Smooth muscle cell (in vitro differentiated cells): ENCODE data around the gene BAG5. TPM values are rescaled to one million over a fixed set of nuclear protein-coding genes. Genes with fewer than 3 reads are reported as not detected.

Experiments used
- DNase-seq: peaks from one replicate; lab custom pipeline; 2025; ENCODE audit not compliant: unreplicated experiment; lab: John Stamatoyannopoulos, UW
- H2AFZ ChIP-seq: fragments of 200-600 bp; sonication (generic); 2 replicates; pipeline ENCODE4 v1.6.0; 2016; ENCODE audit warnings: antibody characterized with exemption, low read depth, mild to moderate bottlenecking
- H3F3A ChIP-seq: fragments of 200-600 bp; sonication (generic); 2 replicates; pipeline ENCODE4 v1.6.0; 2017; ENCODE audit warnings: antibody characterized with exemption, low read depth
- H3K27ac ChIP-seq: fragments of 200-600 bp; sonication (generic); 2 replicates; pipeline ENCODE4 v1.5.1; 2016; ENCODE audit warnings: low read depth, mild to moderate bottlenecking
- H3K27me3 ChIP-seq: fragments of 200-600 bp; sonication (generic); 2 replicates; pipeline ENCODE4 v1.6.1; 2016; ENCODE audit warnings: low read depth, mild to moderate bottlenecking
- H3K36me3 ChIP-seq: fragments of 200-600 bp; sonication (generic); 2 replicates; pipeline ENCODE4 v1.5.1; 2016; ENCODE audit warnings: low read depth
- H3K4me1 ChIP-seq: fragments of 200-600 bp; sonication (generic); 2 replicates; pipeline ENCODE4 v1.5.1; 2016; ENCODE audit warnings: low read depth
- H3K4me2 ChIP-seq: fragments of 200-600 bp; sonication (generic); 2 replicates; pipeline ENCODE4 v1.6.0; 2016; ENCODE audit warnings: mild to moderate bottlenecking
- H3K4me3 ChIP-seq: fragments of 200-600 bp; sonication (generic); 2 replicates; pipeline ENCODE4 v1.5.1; 2016; ENCODE audit warnings: mild to moderate bottlenecking
- H3K79me2 ChIP-seq: fragments of 200-600 bp; sonication (generic); 2 replicates; pipeline ENCODE4 v1.6.0; 2016; ENCODE audit warnings: low read depth, mild to moderate bottlenecking
- H3K9ac ChIP-seq: fragments of 200-600 bp; sonication (generic); 2 replicates; pipeline ENCODE4 v1.6.0; 2016; ENCODE audit warnings: low read depth
- H3K9me3 ChIP-seq: fragments of 200-600 bp; sonication (generic); replicated peaks from 2 replicates; pipeline ENCODE4 v1.5.1; 2016; ENCODE audit warnings: low read depth
- H4K20me1 ChIP-seq: fragments of 200-600 bp; sonication (generic); 2 replicates; pipeline ENCODE4 v1.6.0; 2016; ENCODE audit warnings: low read depth
- CTCF ChIP-seq: fragments of 200-600 bp; sonication (generic); IDR thresholded peaks from 2 replicates; pipeline ENCODE4 v1.5.1; 2017; ENCODE audit warnings: borderline replicate concordance, mild to moderate bottlenecking, antibody characterized with exemption; ENCODE audit not compliant: insufficient read depth, poor library complexity, severe bottlenecking
- WGBS: methylation state at CpG from one replicate; pipeline ENCODE4 v1.1.7; 2016; ENCODE audit warnings: low lambda C conversion rate; 5-methylcytosine and 5-hydroxymethylcytosine counted together
- polyA plus RNA-seq: library from polyadenylated mRNA; unstranded; fragments of >200 nt; fragmentation: Nextera tagmentation; extraction: Ambion mirVana; gene quantifications from 2 replicates; pipeline ENCODE4 v1.2.1, GENCODE V29; 2016
- total RNA-seq: library from RNA; depleted of rRNA; stranded (reverse); fragments of >200 nt; gene quantifications from 2 replicates; pipeline ENCODE4 v1.2.3, GENCODE V29; 2014

Gene BAG5
- total and polyA plus RNA-seq, 2 experiments from 2014 or later = 13.4 to 31.1 TPM

GRCh38 chr14:103530390-103530789 is 32.1 kb downstream of the BAG5 start:
- H3K4me1 ChIP-seq = peaks cover 13% of the 10 kb centered on the region
- WGBS = 76% methylated on average over 7 of the region's 7 CpGs
- H3K27me3 ChIP-seq = no peaks in the 10 kb centered on the region
- H3K79me2 ChIP-seq = peaks cover 13% of the 10 kb centered on the region
- no peak overlapping the region for H3K27ac ChIP-seq
- H3F3A ChIP-seq = no peaks in the 10 kb centered on the region
- H3K4me3 ChIP-seq = no peak overlapping the region
- peak overlapping the region; percentile 99 for H3K4me2 ChIP-seq
- DNase-seq = no peak
- H2AFZ ChIP-seq = no peak overlapping the region
- no peak for TF ChIP-seq CTCF
- H3K9ac ChIP-seq = no peak overlapping the region
- H3K36me3 ChIP-seq = no peaks in the 10 kb centered on the region
- peaks cover 26% of the 10 kb centered on the region for H4K20me1 ChIP-seq
- no peaks in the 10 kb centered on the region for H3K9me3 ChIP-seq

- Histone ChIP-seq H3K27ac (no peak overlapping the region), H3K9me3 (no peaks in the 10 kb centered on the region), H3K79me2 (peaks cover 13% of the 10 kb centered on the region), H4K20me1 (peaks cover 26% of the 10 kb centered on the region), H3F3A (no peaks in the 10 kb centered on the region), H3K4me3 (peak overlapping the region; percentile 85), H3K4me2 (peak overlapping the region; percentile 99), H2AFZ (no peak overlapping the region), H3K27me3 (no peaks in the 10 kb centered on the region), H3K36me3 (no peaks in the 10 kb centered on the region), H3K9ac (peak overlapping the region; percentile 81), H3K4me1 (peaks cover 13% of the 10 kb centered on the region)
- no peak for DNase-seq
- TF ChIP-seq CTCF = no peak
- 57% methylated on average over 42 of the region's 42 CpGs for WGBS
Observed at GRCh38 chr14:103529383-103530365, 32.8 kb downstream of the BAG5 start.

GRCh38 chr14:103528587-103529382 is 33.7 kb downstream of the BAG5 start, which contains the start of gene TRMT61A:
TRMT61A (plus strand) TSS chr14:103529196; CDS start chr14:103529979, 783 bp downstream.
- 7% methylated on average over 62 of the region's 70 CpGs for WGBS
- DNase-seq = peak; percentile 81

More at GRCh38 chr14:103528587-103529382, 33.7 kb downstream of the BAG5 start, which contains the start of gene TRMT61A:
- H3K9me3 ChIP-seq = no peaks in the 10 kb centered on the region
- H3K4me3 ChIP-seq = peak within 1 kb of the TSS; percentile 85
- no peak within 1 kb of the TSS for H2AFZ ChIP-seq
- peak within 1 kb of the TSS; percentile 99 for H3K4me2 ChIP-seq
- no peak for TF ChIP-seq CTCF
- peaks cover under 1% of the 10 kb centered on the region for H3K27me3 ChIP-seq
- peaks cover 13% of the 10 kb centered on the region for H3K4me1 ChIP-seq
- no peaks in the 10 kb centered on the region for H3F3A ChIP-seq
- H3K36me3 ChIP-seq = no peaks in the 10 kb centered on the region
- peak within 1 kb of the TSS; percentile 64 for H3K27ac ChIP-seq
- peaks cover 26% of the 10 kb centered on the region for H4K20me1 ChIP-seq
- H3K79me2 ChIP-seq = peaks cover 13% of the 10 kb centered on the region
- peak within 1 kb of the TSS; percentile 84 for H3K9ac ChIP-seq
